Heart right ventricle (tissue), 16 donors: ENCODE results near the gene ZBTB7C. TPM values are rescaled to one million over a fixed set of nuclear protein-coding genes. Genes with fewer than 3 reads are reported as not detected.

ENCODE experiments used
- ATAC-seq, 8 donors: fragments of 200-7000 bp; cut with Tn5 transposase; one replicate each; pipeline ENCODE4 v1.9.1; 2020; ENCODE audit warnings: mild to moderate bottlenecking in 8 of 8, moderate library complexity in 8 of 8, moderate number of reproducible peaks in 1 of 8
- DNase-seq, 2 donors: peaks; one replicate each; pipeline ENCODE4 v3.0.0-alpha.2; 2020
- H3K27ac ChIP-seq, 10 donors: fragments of 200-600 bp; sonication (generic) in 2 of 10; one replicate each; pipeline versions ENCODE4 v1.5.0 to v1.8.0; 2020 to 2022; ENCODE audit warnings: mild to moderate bottlenecking in 3 of 10
- H3K27me3 ChIP-seq, 7 donors: fragments of 200-600 bp; one replicate each; pipeline ENCODE4 v1.8.0; 2021 to 2022; ENCODE audit warnings: mild to moderate bottlenecking in 2 of 7
- H3K36me3 ChIP-seq, 9 donors: fragments of 200-600 bp; sonication (generic) in 1 of 9; one replicate each; pipeline versions ENCODE4 v1.5.0 to v1.8.0; 2020 to 2022; ENCODE audit warnings: mild to moderate bottlenecking in 2 of 9
- H3K4me1 ChIP-seq, 9 donors: fragments of 200-600 bp; sonication (generic) in 1 of 9; one replicate each; pipeline versions ENCODE4 v1.5.0 to v1.8.0; 2020 to 2022; ENCODE audit warnings: mild to moderate bottlenecking in 4 of 9
- H3K4me3 ChIP-seq, 10 donors: fragments of 200-600 bp; sonication (generic) in 2 of 10; one replicate each; pipeline versions ENCODE4 v1.5.0 to v1.8.0; 2020 to 2022; ENCODE audit warnings: mild to moderate bottlenecking in 7 of 10, moderate library complexity in 2 of 10
- H3K9me3 ChIP-seq, 11 donors: fragments of 200-600 bp in 10 of 11; sonication (generic) in 2 of 11; one replicate each; pipeline versions ENCODE4 v1.5.0 to v1.8.0; 2013 to 2022; ENCODE audit warnings: mild to moderate bottlenecking in 2 of 11, control low read depth in 1 of 11, moderate library complexity in 1 of 11
- CTCF ChIP-seq, 9 donors: fragments of 200-600 bp; sonication (generic) in 2 of 9; IDR thresholded peaks; one replicate each; pipeline versions ENCODE4 v1.5.0 to v1.8.0; 2021 to 2022; ENCODE audit warnings: antibody characterized with exemption in 9 of 9, mild to moderate bottlenecking in 5 of 9, moderate library complexity in 1 of 9
- WGBS, 2 donors: extraction: QIAGEN DNeasy Blood & Tissue Kit; methylation state at CpG; one replicate each; pipeline ENCODE4 v1.1.7; 2013; ENCODE audit warnings: inconsistent platforms in 1 of 2; 5-methylcytosine and 5-hydroxymethylcytosine counted together
- intact Hi-C, 10 donors: fragments of 100-400 bp; cut with DNase I; formaldehyde crosslinking; loops; one replicate each; pipeline versions ENCODE4 v1.11.1 to v1.14.2; 2022
- polyA plus RNA-seq, 2 donors: library from polyadenylated mRNA; stranded (reverse); fragments of 200-250 nt; gene quantifications; one replicate each; pipeline ENCODE4 v1.2.3, GENCODE V29; 2013
- total RNA-seq, 10 donors: library from RNA; stranded (reverse); fragmentation: NEBNext Ultra II Directional in 3 of 10; extraction: Animal tissue kit (Norgen Biotek cat#: 25700) in 3 of 10; gene quantifications; one replicate each; pipeline versions ENCODE4 v1.2.1 to v1.2.4, GENCODE V29; 2021 to 2023
- donor health status: Arrhythmogenic right ventricular cardiomyopathy.
- donor health status: ischemic (EF 13 %, LVEDD 7.1; RV severe dilation, severe dysfunction).
- donor health status: healthy with polysubstance abuse.
- donor health status: DM: no; HTN: yes; CAD: no.
- donor health status: DM: no; HTN: no; CAD: no.
- donor health status: ischemic (EF 25% LVEDD 6.9; RV normal size, moderate dysfunction).
- donor health status: ischemic (EF 25% LVEDD 5.7; RV mildly dilated, moderate dysfunction).
- donor health status: healthy.
- donor health status: DM: yes; HTN: yes; CAD: no.
- donor health status: Ischemic cardiomyopathy.
- donor health status: ischemic (EF 35%, LVEDD 5.7; RV mildly dilated, moderate dysfunction).
- donor health status: nonischemic (EF 11% LVEDD 7.7; RV severe dilation, severe dysfunction).
- donor health status: DM: yes; HTN: yes; CAD: no.
- donor health status: PGD.
- donor health status: ischemic (EF 29% LVEDD 5.4; RV normal size, mild dysfunction).
- donor health status: nonischemic (EF 23%, LVEDD 6.1; RV moderate dilation, normal function).

The ZBTB7C gene
- total and polyA plus RNA-seq, 12 donors: 0.49 to 6.3 (median 1.5) TPM

GRCh38 chr18:48428475-48429177, 19.4 kb upstream of the ZBTB7C start:
- H3K9me3 ChIP-seq: no peaks in the 10 kb centered on the region
- no peak for TF ChIP-seq CTCF (IDR thresholded peaks at IDR 0.05)
- peaks cover 0 to 46% (median 28%) of the 10 kb centered on the region in 7 donors for H3K27me3 ChIP-seq
- no peak overlapping the region for H3K4me3 ChIP-seq
- no peaks in the 10 kb centered on the region for H3K36me3 ChIP-seq
- intact Hi-C loops: no loop called here
- DNase-seq: no peak
- H3K27ac ChIP-seq: no peak overlapping the region
- no peaks in the 10 kb centered on the region for H3K4me1 ChIP-seq
- 56 to 61% methylated on average over 9 of the region's 9 CpGs for WGBS, 2 donors
- ATAC-seq: peak in 6 of 8 donors; percentile 30 to 75 (median 58)

GRCh38 chr18:48422947-48423378, 13.8 kb upstream of the ZBTB7C start:
- ATAC-seq (no peak), DNase-seq (no peak)
- no peaks in the 10 kb centered on the region for H3K36me3 ChIP-seq
- H3K27ac ChIP-seq: no peak overlapping the region
- intact Hi-C loops: no loop called here
- no peak overlapping the region for H3K4me3 ChIP-seq
- peaks cover 0 to 10% (median 7%) of the 10 kb centered on the region in 9 donors for H3K4me1 ChIP-seq
- no peaks in the 10 kb centered on the region for H3K9me3 ChIP-seq
- peaks cover 0 to 58% (median 35%) of the 10 kb centered on the region in 7 donors for H3K27me3 ChIP-seq
- WGBS, 2 donors: 12 to 16% methylated on average over 12 of the region's 12 CpGs
- TF ChIP-seq CTCF (IDR thresholded peaks at IDR 0.05): no peak

- Histone ChIP-seq H3K9me3 (no peaks in the 10 kb centered on the region), H3K36me3 (no peaks in the 10 kb centered on the region), H3K27ac (no peak overlapping the region), H3K27me3 (peaks cover 0 to 63% (median 23%) of the 10 kb centered on the region in 7 donors), H3K4me1 (peaks cover 0 to 10% (median 7%) of the 10 kb centered on the region in 9 donors), H3K4me3 (no peak overlapping the region)
- intact Hi-C loops: loop anchor here in 1 of 10 donors (10.0 kb wide), 1 partner anchor 85 kb away; no protein-coding TSS in a partner anchor
- TF ChIP-seq CTCF (IDR thresholded peaks at IDR 0.05): no peak
- ATAC-seq: no peak
- WGBS, 2 donors: 89 to 91% methylated on average over 10 of the region's 10 CpGs
- DNase-seq: no peak
Observed at GRCh38 chr18:48419277-48420022, 10.3 kb upstream of the ZBTB7C start.

- Histone ChIP-seq H3K36me3 (no peaks in the 10 kb centered on the region), H3K9me3 (no peaks in the 10 kb centered on the region), H3K27ac (no peak overlapping the region), H3K4me3 (no peak overlapping the region), H3K27me3 (peaks cover 0 to 55% (median 20%) of the 10 kb centered on the region in 7 donors), H3K4me1 (peaks cover 0 to 10% (median 7%) of the 10 kb centered on the region in 9 donors)
- DNase-seq (peak in 1 of 2 donors; percentile 23), ATAC-seq (peak in 6 of 8 donors; percentile 44 to 88 (median 64))
- intact Hi-C loops: loop anchor here in 1 of 10 donors (10.0 kb wide), 1 partner anchor 84 kb away; no protein-coding TSS in a partner anchor
- WGBS, 2 donors: 52 to 68% methylated on average over 9 of the region's 9 CpGs
- TF ChIP-seq CTCF (IDR thresholded peaks at IDR 0.05): no peak
Observed at GRCh38 chr18:48418539-48419276, 9.5 kb upstream of the ZBTB7C start.
